SK-N-SH (cell line): ENCODE results near the gene BLOC1S1.

Source experiments
- CTCF ChIP-seq: fragments of 200-600 bp; sonication (generic); IDR thresholded peaks from 2 replicates; pipeline ENCODE4 v1.6.1; 2017; ENCODE audit warnings: antibody characterized with exemption, mild to moderate bottlenecking, moderate library complexity
- GABPA ChIP-seq: IDR thresholded peaks from 2 replicates; pipeline ENCODE4 v1.4.0; 2012; ENCODE audit warnings: low read depth, mild to moderate bottlenecking
- JUND ChIP-seq: IDR thresholded peaks from 2 replicates; pipeline ENCODE4 v1.4.0; 2012
- MXI1 ChIP-seq: IDR thresholded peaks from 2 replicates; pipeline ENCODE4 v1.6.1; 2012; ENCODE audit warnings: mild to moderate bottlenecking, low read depth, low read length, improper control_type of control experiment
- POLR2AphosphoS5 ChIP-seq: IDR thresholded peaks from 2 replicates; pipeline ENCODE4 v1.6.1; 2012; ENCODE audit warnings: low read depth, low read length
- RAD21 ChIP-seq: IDR thresholded peaks from 2 replicates; pipeline ENCODE4 v1.6.1; 2012; ENCODE audit warnings: mild to moderate bottlenecking, low read length
- RFX5 ChIP-seq: IDR thresholded peaks from 2 replicates; pipeline ENCODE4 v1.6.1; 2012; ENCODE audit warnings: mild to moderate bottlenecking, improper control_type of control experiment, low read length
- SIN3A ChIP-seq: IDR thresholded peaks from 2 replicates; pipeline ENCODE4 v1.6.1; 2012; ENCODE audit warnings: low read depth, mild to moderate bottlenecking, low read length, moderate library complexity, borderline replicate concordance
- TAF1 ChIP-seq: IDR thresholded peaks from 2 replicates; pipeline ENCODE4 v1.6.1; 2012; ENCODE audit warnings: low read depth, mild to moderate bottlenecking, low read length, moderate library complexity, borderline replicate concordance
- TF ChIP-seq, protein P1 (sequence below): IDR thresholded peaks from 2 replicates; pipeline ENCODE4 v1.4.0; 2012; ENCODE audit warnings: low read depth
- TF ChIP-seq, protein P2 (sequence below): IDR thresholded peaks from 2 replicates; pipeline ENCODE4 v1.4.0; 2012; ENCODE audit warnings: low read depth, borderline replicate concordance

GRCh38 chr12:55682087-55682796 lies 33.6 kb upstream of the BLOC1S1 start:
- no peak for TF ChIP-seq POLR2AphosphoS5
- TF ChIP-seq CTCF = no peak
- no peak for TF ChIP-seq SIN3A
- no peak for TF ChIP-seq RAD21
- TF ChIP-seq TAF1 = no peak
- no peak for TF ChIP-seq RFX5
- TF ChIP-seq GABPA = no peak
- TF ChIP-seq, protein P1, sequence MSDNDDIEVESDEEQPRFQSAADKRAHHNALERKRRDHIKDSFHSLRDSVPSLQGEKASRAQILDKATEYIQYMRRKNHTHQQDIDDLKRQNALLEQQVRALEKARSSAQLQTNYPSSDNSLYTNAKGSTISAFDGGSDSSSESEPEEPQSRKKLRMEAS = no peak
- TF ChIP-seq, protein P2, sequence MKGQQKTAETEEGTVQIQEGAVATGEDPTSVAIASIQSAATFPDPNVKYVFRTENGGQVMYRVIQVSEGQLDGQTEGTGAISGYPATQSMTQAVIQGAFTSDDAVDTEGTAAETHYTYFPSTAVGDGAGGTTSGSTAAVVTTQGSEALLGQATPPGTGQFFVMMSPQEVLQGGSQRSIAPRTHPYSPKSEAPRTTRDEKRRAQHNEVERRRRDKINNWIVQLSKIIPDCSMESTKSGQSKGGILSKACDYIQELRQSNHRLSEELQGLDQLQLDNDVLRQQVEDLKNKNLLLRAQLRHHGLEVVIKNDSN = no peak
- no peak for TF ChIP-seq MXI1
- TF ChIP-seq JUND = no peak
